SK-N-SH (cell line): ENCODE results near the gene TNFRSF4. TPM values are rescaled to one million over a fixed set of nuclear protein-coding genes. Genes with fewer than 3 reads are reported as not detected.

ENCODE experiments used
- CTCF ChIA-PET: fragments of 300-600, 350-600 bp; formaldehyde crosslinking; extraction: SDS; loops from one replicate; lab custom pipeline; 2021; lab: Yijun Ruan, JAX
- POLR2A ChIA-PET: fragments of 350-600 bp; sonication (Branson Sonifier 250); formaldehyde crosslinking; extraction: SDS; loops from one replicate; lab custom pipeline; 2020; ENCODE audit warnings: antibody characterized with exemption, inconsistent platforms; lab: Yijun Ruan, JAX
- DNase-seq: peaks from one replicate; pipeline ENCODE4 v3.0.0; 2012
- H2AFZ ChIP-seq: fragments of 200-600 bp; sonication (generic); 2 replicates; pipeline ENCODE4 v1.8.1; 2016; ENCODE audit warnings: antibody characterized with exemption, mild to moderate bottlenecking, low read depth
- H3F3A ChIP-seq: fragments of 200-600 bp; sonication (generic); replicated peaks from 2 replicates; pipeline ENCODE3; 2016; ENCODE audit warnings: antibody characterized with exemption, mild to moderate bottlenecking; ENCODE audit not compliant: insufficient read depth
- H3K27ac ChIP-seq, 2 experiments: fragments of 200-500 bp in 1 of 2; fragments of 200-600 bp in 1 of 2; sonication (Bioruptor generic) in 1 of 2; sonication (generic), shearing (Covaris generic) in 1 of 2; 2 replicates each; pipeline versions ENCODE4 v1.5.1 to v1.6.1; 2014 to 2016; ENCODE audit warnings: low read depth in 2 of 2, inconsistent platforms in 1 of 2, low read length in 1 of 2, mild to moderate bottlenecking in 1 of 2, mixed read lengths in 1 of 2
- H3K27me3 ChIP-seq: fragments of 200-600 bp; sonication (generic), shearing (Covaris generic); 2 replicates; pipeline ENCODE4 v1.6.1; 2016; ENCODE audit warnings: mixed run types; ENCODE audit not compliant: insufficient read depth
- H3K36me3 ChIP-seq, 2 experiments: fragments of 200-500 bp in 1 of 2; fragments of 200-600 bp in 1 of 2; sonication (Bioruptor generic) in 1 of 2; sonication (generic) in 1 of 2; replicated peaks in 1 of 2; 2 replicates each; pipeline versions ENCODE3 to v1.5.1; 2014 to 2016; ENCODE audit warnings: low read length in 1 of 2, mild to moderate bottlenecking in 1 of 2; ENCODE audit not compliant: insufficient read depth in 2 of 2, control insufficient read depth in 1 of 2
- H3K4me1 ChIP-seq, 2 experiments: fragments of 200-500 bp in 1 of 2; fragments of 200-600 bp in 1 of 2; sonication (Bioruptor generic) in 1 of 2; sonication (generic), shearing (Covaris generic) in 1 of 2; 2 replicates each; pipeline versions ENCODE4 v1.5.1 to v1.6.1; 2014 to 2016; ENCODE audit warnings: low read depth in 1 of 2, low read length in 1 of 2, mixed run types in 1 of 2; ENCODE audit not compliant: insufficient read depth in 2 of 2, control insufficient read depth in 1 of 2
- H3K4me2 ChIP-seq: fragments of 200-600 bp; sonication (generic), shearing (Covaris generic); 2 replicates; pipeline ENCODE4 v1.6.1; 2017; ENCODE audit warnings: mixed run types
- H3K4me3 ChIP-seq, 2 experiments: fragments of 200-500 bp in 1 of 2; fragments of 200-600 bp in 1 of 2; sonication (Bioruptor generic) in 1 of 2; sonication (generic), shearing (Covaris generic) in 1 of 2; 2 replicates each; pipeline versions ENCODE4 v1.5.1 to v1.8.1; 2014 to 2016; ENCODE audit warnings: low read depth in 2 of 2, inconsistent platforms in 1 of 2, low read length in 1 of 2, mild to moderate bottlenecking in 1 of 2, mixed read lengths in 1 of 2, moderate library complexity in 1 of 2
- H3K79me2 ChIP-seq: fragments of 200-600 bp; sonication (generic); 2 replicates; pipeline ENCODE4 v1.8.1; 2017; ENCODE audit warnings: mild to moderate bottlenecking; ENCODE audit not compliant: insufficient read depth
- H3K9ac ChIP-seq: fragments of 200-600 bp; sonication (generic); 2 replicates; pipeline ENCODE4 v1.6.1; 2017; ENCODE audit warnings: mixed run types
- H3K9me2 ChIP-seq: fragments of 200-600 bp; sonication (generic); 2 replicates; pipeline ENCODE4 v1.6.1; 2017; ENCODE audit warnings: mixed run types
- H3K9me3 ChIP-seq: fragments of 200-600 bp; sonication (generic); 2 replicates; pipeline ENCODE4 v1.6.1; 2017; ENCODE audit warnings: mixed run types, mild to moderate bottlenecking, moderate library complexity
- H4K20me1 ChIP-seq: fragments of 200-600 bp; sonication (generic); 2 replicates; pipeline ENCODE4 v1.6.1; 2017; ENCODE audit warnings: mild to moderate bottlenecking, mixed run types; ENCODE audit not compliant: insufficient read depth
- CHD2 ChIP-seq: fragments of 150-350 bp; IDR thresholded peaks from 2 replicates; pipeline ENCODE4 v1.6.1; 2018; ENCODE audit warnings: low read length; ENCODE audit not compliant: partially characterized antibody
- ELF1 ChIP-seq: IDR thresholded peaks from 2 replicates; pipeline ENCODE4 v1.4.0; 2012
- EZH2phosphoT487 ChIP-seq: fragments of 200-600 bp; sonication (generic); IDR thresholded peaks from 2 replicates; pipeline ENCODE4 v1.6.1; 2017; ENCODE audit warnings: low read depth, mixed run types, mild to moderate bottlenecking, antibody characterized with exemption, moderate library complexity, borderline replicate concordance
- FOSL2 ChIP-seq: IDR thresholded peaks from 2 replicates; pipeline ENCODE4 v1.4.0; 2012; ENCODE audit warnings: low read depth, mild to moderate bottlenecking, moderate library complexity, borderline replicate concordance
- FOXM1 ChIP-seq: IDR thresholded peaks from 2 replicates; pipeline ENCODE4 v1.4.0; 2012; ENCODE audit warnings: low read depth, mild to moderate bottlenecking
- GABPA ChIP-seq: IDR thresholded peaks from 2 replicates; pipeline ENCODE4 v1.4.0; 2012; ENCODE audit warnings: low read depth, mild to moderate bottlenecking
- GATA2 ChIP-seq: sonication (generic); formaldehyde crosslinking; IDR thresholded peaks from 2 replicates; pipeline ENCODE4 v1.5.0; 2020; ENCODE audit warnings: mild to moderate bottlenecking, missing genetic modification reagents
- IRF3 ChIP-seq: fragments of 150-350 bp; IDR thresholded peaks from 2 replicates; pipeline ENCODE4 v1.6.1; 2016; ENCODE audit warnings: mild to moderate bottlenecking, low read depth, low read length
- JUND ChIP-seq: IDR thresholded peaks from 2 replicates; pipeline ENCODE4 v1.4.0; 2012
- MAX ChIP-seq: IDR thresholded peaks from 2 replicates; pipeline ENCODE4 v1.4.0; 2012; ENCODE audit warnings: low read depth
- MEF2A ChIP-seq: IDR thresholded peaks from 2 replicates; pipeline ENCODE4 v1.4.0; 2012; ENCODE audit warnings: low read depth, borderline replicate concordance
- MXI1 ChIP-seq: IDR thresholded peaks from 2 replicates; pipeline ENCODE4 v1.6.1; 2012; ENCODE audit warnings: mild to moderate bottlenecking, low read depth, low read length, improper control_type of control experiment
- NRF1 ChIP-seq: IDR thresholded peaks from 2 replicates; pipeline ENCODE4 v1.6.1; 2012; ENCODE audit warnings: low read depth, mild to moderate bottlenecking, low read length
- PBX3 ChIP-seq: IDR thresholded peaks from 2 replicates; pipeline ENCODE4; 2012
- POLR2AphosphoS5 ChIP-seq: IDR thresholded peaks from 2 replicates; pipeline ENCODE4 v1.6.1; 2012; ENCODE audit warnings: low read depth, low read length
- RAD21 ChIP-seq: IDR thresholded peaks from 2 replicates; pipeline ENCODE4 v1.6.1; 2012; ENCODE audit warnings: mild to moderate bottlenecking, low read length
- RFX5 ChIP-seq: IDR thresholded peaks from 2 replicates; pipeline ENCODE4 v1.6.1; 2012; ENCODE audit warnings: mild to moderate bottlenecking, improper control_type of control experiment, low read length
- RXRA ChIP-seq: IDR thresholded peaks from 2 replicates; pipeline ENCODE4 v1.4.0; 2012; ENCODE audit warnings: low read depth, mild to moderate bottlenecking, borderline replicate concordance
- SIN3A ChIP-seq: IDR thresholded peaks from 2 replicates; pipeline ENCODE4 v1.6.1; 2012; ENCODE audit warnings: low read depth, mild to moderate bottlenecking, low read length, moderate library complexity, borderline replicate concordance
- SMC3 ChIP-seq: IDR thresholded peaks from 2 replicates; pipeline ENCODE4 v1.6.1; 2012; ENCODE audit warnings: low read depth, low read length, improper control_type of control experiment
- TAF1 ChIP-seq: IDR thresholded peaks from 2 replicates; pipeline ENCODE4 v1.6.1; 2012; ENCODE audit warnings: low read depth, mild to moderate bottlenecking, low read length, moderate library complexity, borderline replicate concordance
- TCF12 ChIP-seq: IDR thresholded peaks from 2 replicates; pipeline ENCODE4 v1.4.0; 2012
- TEAD4 ChIP-seq: IDR thresholded peaks from 2 replicates; pipeline ENCODE4 v1.4.0; 2012; ENCODE audit warnings: mild to moderate bottlenecking, borderline replicate concordance; ENCODE audit not compliant: insufficient read depth
- USF2 ChIP-seq: fragments of 150-350 bp; IDR thresholded peaks from 2 replicates; pipeline ENCODE4 v1.6.1; 2017; ENCODE audit warnings: antibody characterized with exemption, low read length, low read depth, borderline replicate concordance
- YY1 ChIP-seq: IDR thresholded peaks from 2 replicates; pipeline ENCODE4 v1.4.0; 2012; ENCODE audit warnings: low read depth, mild to moderate bottlenecking
- WGBS: methylation state at CpG from one replicate; pipeline ENCODE4 v1.1.6; 2017; ENCODE audit warnings: low lambda C conversion rate; 5-methylcytosine and 5-hydroxymethylcytosine counted together
- polyA plus RNA-seq, 3 experiments: library from polyadenylated mRNA; depleted of rRNA; stranded (reverse); fragments of >200 nt; gene quantifications; 2 replicates each; pipeline ENCODE4 v1.2.3, GENCODE V29; 2012

Gene TNFRSF4
- polyA plus RNA-seq, 1 of the 3 experiments (the other 2 are of a cell fraction) = not detected

GRCh38 chr1:1162597-1163537 is 51.1 kb downstream of the TNFRSF4 start:
- no peaks in the 10 kb centered on the region for H3K27me3 ChIP-seq
- H3K9ac ChIP-seq = no peak overlapping the region
- POLR2A ChIA-PET = no interaction called here
- no peaks in the 10 kb centered on the region for H3K9me2 ChIP-seq
- no peak overlapping the region for H2AFZ ChIP-seq
- CTCF ChIA-PET = interaction anchor here (1.0 to 1.1 kb wide), 2 partner anchors 41 kb away, joined by 3 to 4 read pairs; no protein-coding TSS in a partner anchor
- H3K27ac ChIP-seq = no peak overlapping the region
- no peaks in the 10 kb centered on the region for H3K9me3 ChIP-seq
- 91% methylated on average over 14 of the region's 73 CpGs for WGBS
- peaks cover 0 to 2% of the 10 kb centered on the region in 2 experiments; a peak in 1 of 4 replicates for H3K4me1 ChIP-seq
- H3K4me3 ChIP-seq = no peak overlapping the region
- no peaks in the 10 kb centered on the region for H3K79me2 ChIP-seq
- no peak for DNase-seq
- no peaks in the 10 kb centered on the region for H3K36me3 ChIP-seq
- TF ChIP-seq RAD21 (no peak), TAF1 (no peak), YY1 (no peak), RFX5 (no peak), MEF2A (no peak), RXRA (no peak), SMC3 (no peak), FOSL2 (no peak), GABPA (no peak), POLR2AphosphoS5 (no peak), SIN3A (no peak), TEAD4 (no peak), EZH2phosphoT487 (no peak), FOXM1 (no peak), NRF1 (no peak), MAX (no peak), MXI1 (no peak), JUND (no peak)
- H4K20me1 ChIP-seq = no peaks in the 10 kb centered on the region
- H3K4me2 ChIP-seq = no peak overlapping the region
- H3F3A ChIP-seq = no peaks in the 10 kb centered on the region

- DNase-seq = no peak
- no peak overlapping the region for H2AFZ ChIP-seq
- peaks cover 0 to 9% of the 10 kb centered on the region in 2 experiments; a peak in 1 of 4 replicates for H3K4me1 ChIP-seq
- H3K27me3 ChIP-seq = no peaks in the 10 kb centered on the region
- POLR2A ChIA-PET = no interaction called here
- H3F3A ChIP-seq = no peaks in the 10 kb centered on the region
- no peaks in the 10 kb centered on the region for H4K20me1 ChIP-seq
- H3K9ac ChIP-seq = no peak overlapping the region
- no peak overlapping the region for H3K4me3 ChIP-seq
- CTCF ChIA-PET = interaction anchor here (1.1 kb wide), 1 partner anchor 39 kb away, joined by 4 read pairs; no protein-coding TSS in a partner anchor
- no peak for TF ChIP-seq PBX3
- TF ChIP-seq MAX = no peak
- no peak for TF ChIP-seq RXRA
- TF ChIP-seq IRF3 = no peak
- TF ChIP-seq NRF1 = no peak
- TF ChIP-seq TEAD4 = no peak
- TF ChIP-seq CHD2 = no peak
- no peak for TF ChIP-seq FOSL2
- TF ChIP-seq TAF1 = no peak
- TF ChIP-seq GATA2 = no peak
- TF ChIP-seq MXI1 = no peak
- TF ChIP-seq USF2 = no peak
- no peak for TF ChIP-seq ELF1
- TF ChIP-seq SIN3A = no peak
- no peak for TF ChIP-seq TCF12
- TF ChIP-seq FOXM1 = no peak
- H3K79me2 ChIP-seq = no peaks in the 10 kb centered on the region
- no peak overlapping the region for H3K27ac ChIP-seq
- no peak overlapping the region for H3K4me2 ChIP-seq
- 66% methylated on average over 4 of the region's 17 CpGs for WGBS
- no peaks in the 10 kb centered on the region for H3K36me3 ChIP-seq
- H3K9me2 ChIP-seq = no peaks in the 10 kb centered on the region
- H3K9me3 ChIP-seq = no peaks in the 10 kb centered on the region
These were observed 52.3 kb downstream of the TNFRSF4 start for GRCh38 chr1:1161683-1162079.
